GM21576 (cell line): Measurements from ENCODE around the gene TBC1D14.

ENCODE experiments used
- ATAC-seq: cut with Tn5 transposase; IDR thresholded peaks from one replicate; pipeline ENCODE4 v1.9.1; 2021; ENCODE audit warnings: mild to moderate bottlenecking, moderate library complexity; ENCODE audit not compliant: unreplicated experiment

Gene TBC1D14

GRCh38 chr4:6909113-6909969 is at the start of gene TBC1D14:
Gene TBC1D14 (plus strand): TSS chr4:6909826. CDS start chr4:6923390, 13,564 bp downstream.
- ATAC-seq = peak; percentile 86

GRCh38 chr4:6868386-6868785 is 41.2 kb upstream of the TBC1D14 start:
- ATAC-seq = no peak

- no peak for ATAC-seq
These were observed 39.7 kb upstream of the TBC1D14 start for GRCh38 chr4:6869944-6870343.

- no peak for ATAC-seq
These were observed 36.3 kb upstream of the TBC1D14 start for GRCh38 chr4:6873291-6873690.

GRCh38 chr4:6873792-6874461 is 35.7 kb upstream of the TBC1D14 start:
- ATAC-seq = no peak

- no peak for ATAC-seq
These were observed 34.6 kb upstream of the TBC1D14 start for GRCh38 chr4:6874981-6875380.

- no peak for ATAC-seq
These were observed 34.2 kb upstream of the TBC1D14 start for GRCh38 chr4:6875431-6875831.

- no peak for ATAC-seq
These were observed 33.2 kb upstream of the TBC1D14 start for GRCh38 chr4:6876440-6876839.

- no peak for ATAC-seq
These were observed 32.6 kb upstream of the TBC1D14 start for GRCh38 chr4:6877067-6877466.

- ATAC-seq = no peak
These were observed 31.1 kb upstream of the TBC1D14 start for GRCh38 chr4:6878451-6879059.

GRCh38 chr4:6880691-6881090 is 28.9 kb upstream of the TBC1D14 start:
- no peak for ATAC-seq

- ATAC-seq = no peak
These were observed 27.7 kb upstream of the TBC1D14 start for GRCh38 chr4:6881908-6882307.

GRCh38 chr4:6884341-6884870 is 25.2 kb upstream of the TBC1D14 start:
- no peak for ATAC-seq

GRCh38 chr4:6885953-6886557 is 23.6 kb upstream of the TBC1D14 start:
- peak; percentile 71 for ATAC-seq

GRCh38 chr4:6886886-6887285 is 22.7 kb upstream of the TBC1D14 start:
- ATAC-seq = no peak

GRCh38 chr4:6887591-6888371 is 21.8 kb upstream of the TBC1D14 start:
- ATAC-seq = no peak

- no peak for ATAC-seq
These were observed 21.0 kb upstream of the TBC1D14 start for GRCh38 chr4:6888506-6889071.

GRCh38 chr4:6889101-6889735 is 20.4 kb upstream of the TBC1D14 start:
- no peak for ATAC-seq

- no peak for ATAC-seq
These were observed 19.8 kb upstream of the TBC1D14 start for GRCh38 chr4:6889736-6890324.
